GM19023 (cell line): ENCODE measurements around the gene XYLB.

Experiments used
- ATAC-seq: cut with Tn5 transposase; IDR thresholded peaks from one replicate; pipeline ENCODE4 v1.9.1; 2021; ENCODE audit warnings: mild to moderate bottlenecking, moderate library complexity; ENCODE audit not compliant: unreplicated experiment

XYLB gene

DNA sequence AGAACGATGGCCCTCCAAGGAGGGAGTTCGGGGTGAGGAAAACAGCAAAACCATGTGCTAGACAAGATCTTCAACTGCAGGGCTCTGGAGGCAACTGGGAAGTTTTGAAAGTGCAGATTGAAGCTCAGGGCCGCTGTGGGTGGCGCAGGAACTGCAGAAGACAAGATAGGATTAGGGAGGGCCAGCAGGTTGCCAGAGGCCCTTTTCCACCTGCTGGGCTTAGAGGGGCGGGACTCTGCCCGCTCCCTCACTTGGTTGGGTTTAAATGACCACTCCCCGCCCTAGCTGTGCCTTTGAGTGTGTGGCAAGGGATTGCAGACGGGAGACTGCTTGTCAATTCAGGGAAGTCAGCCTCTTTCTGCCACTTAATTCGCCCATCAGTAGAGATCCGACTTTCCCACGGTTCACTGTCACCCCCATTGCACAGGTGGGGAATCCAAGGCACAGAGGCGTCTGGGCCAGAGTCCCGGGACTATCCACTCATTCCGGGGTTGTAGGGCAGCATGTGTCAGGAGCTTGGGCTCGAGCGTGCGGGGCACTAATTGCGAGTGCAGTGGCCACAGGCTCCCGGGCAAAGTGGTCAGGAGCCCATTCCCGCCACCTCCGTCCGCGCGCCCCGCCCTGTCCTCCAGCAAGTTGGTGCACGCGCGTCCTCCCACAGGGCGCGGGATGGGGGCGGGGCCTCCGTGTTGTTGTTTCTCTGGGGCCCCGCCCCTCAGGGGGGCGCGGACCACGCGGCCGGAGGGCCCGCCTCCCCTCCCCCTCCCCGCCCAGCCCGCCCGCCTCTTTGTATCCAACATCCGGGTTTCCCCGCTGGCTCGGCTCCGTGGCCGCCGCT lies 106.7 kb downstream of the XYLB start, which contains the start of gene ACVR2B:
Gene ACVR2B, plus strand, starts transcription at position 816 of the 838 bp plus-strand sequence. CDS start 433 bp downstream, outside the sequence.
- peak; percentile 42 for ATAC-seq

- ATAC-seq, result peak; percentile 14
Measured at GRCh38 chr3:38453913-38454177, 107.3 kb downstream of the XYLB start.

DNA sequence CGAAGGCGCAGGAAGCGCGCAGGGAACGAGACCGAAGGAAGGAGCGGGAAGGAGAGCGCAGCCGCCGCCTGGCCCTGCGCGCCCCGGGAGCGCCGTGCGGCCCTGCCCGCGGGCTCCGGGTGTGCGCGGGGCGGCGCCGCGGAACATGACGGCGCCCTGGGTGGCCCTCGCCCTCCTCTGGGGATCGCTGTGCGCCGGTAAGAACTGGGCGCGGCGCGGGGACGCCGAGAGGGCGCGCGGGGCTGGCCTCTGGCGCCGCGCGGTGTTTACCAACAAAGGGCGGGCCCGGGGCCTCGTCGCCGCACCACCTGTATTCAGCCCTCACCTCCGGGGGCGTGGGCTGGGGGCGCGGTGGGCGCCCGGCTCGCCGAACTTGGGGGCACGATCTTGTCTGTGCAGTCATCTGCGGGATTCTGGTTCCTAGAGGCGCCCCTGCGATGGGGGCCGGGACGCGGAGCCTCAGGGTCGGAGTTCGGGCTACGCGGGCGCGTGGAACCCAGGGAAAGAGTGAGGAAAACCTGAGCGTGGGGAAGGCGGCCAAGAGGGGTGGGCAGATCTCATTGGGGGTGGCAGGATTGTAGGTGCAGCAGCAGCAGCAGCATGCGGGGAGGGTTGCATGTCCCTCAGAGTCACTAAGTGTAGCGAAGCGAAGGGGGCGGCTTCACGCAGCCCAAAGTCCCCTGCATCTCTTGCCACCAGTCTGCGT lies 107.7 kb downstream of the XYLB start:
- ATAC-seq, result peak; percentile 26

DNA sequence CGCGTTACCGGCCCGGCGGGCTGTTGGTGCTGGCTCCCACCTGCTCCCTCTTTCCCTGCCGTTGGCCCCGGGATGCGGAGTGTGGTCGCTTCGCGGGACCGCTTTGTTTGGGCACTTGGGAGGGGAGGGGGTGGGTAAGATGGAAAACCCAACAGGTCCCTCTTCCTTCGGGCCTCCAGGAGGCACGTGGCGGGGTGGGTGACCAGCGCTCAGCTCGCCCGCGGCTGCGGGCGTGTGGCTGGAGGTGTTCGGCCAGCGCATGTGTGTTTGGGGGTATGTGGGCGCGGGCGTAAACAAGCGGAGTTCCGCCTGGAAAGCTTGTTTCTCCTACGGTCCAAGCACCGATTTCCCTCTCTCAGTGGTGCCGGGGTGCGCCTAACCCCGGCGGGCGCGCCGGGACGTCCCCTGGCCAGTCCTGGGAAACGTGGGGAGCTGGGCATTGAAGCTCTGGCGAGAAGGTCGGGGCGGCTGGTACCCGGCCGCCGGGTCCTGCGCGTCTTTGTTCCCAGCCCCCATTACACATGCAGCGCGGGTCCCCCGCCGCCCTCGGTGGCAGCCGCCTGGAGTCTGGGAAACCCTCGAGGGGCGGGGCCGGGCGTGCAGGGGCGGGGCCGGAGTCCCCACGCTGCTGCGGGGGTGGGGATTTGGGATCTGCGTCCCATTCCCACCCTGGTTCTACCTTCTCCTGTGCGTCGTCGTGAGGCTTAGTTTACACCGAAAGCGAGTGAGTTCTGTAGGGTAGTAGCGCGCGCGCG lies 108.5 kb downstream of the XYLB start:
- ATAC-seq, result peak; percentile 22

GRCh38 chr3:38455639-38456430 lies 109.2 kb downstream of the XYLB start:
- peak; percentile 8 for ATAC-seq

GRCh38 chr3:38457111-38458003 lies 110.8 kb downstream of the XYLB start:
- ATAC-seq, result no peak

DNA sequence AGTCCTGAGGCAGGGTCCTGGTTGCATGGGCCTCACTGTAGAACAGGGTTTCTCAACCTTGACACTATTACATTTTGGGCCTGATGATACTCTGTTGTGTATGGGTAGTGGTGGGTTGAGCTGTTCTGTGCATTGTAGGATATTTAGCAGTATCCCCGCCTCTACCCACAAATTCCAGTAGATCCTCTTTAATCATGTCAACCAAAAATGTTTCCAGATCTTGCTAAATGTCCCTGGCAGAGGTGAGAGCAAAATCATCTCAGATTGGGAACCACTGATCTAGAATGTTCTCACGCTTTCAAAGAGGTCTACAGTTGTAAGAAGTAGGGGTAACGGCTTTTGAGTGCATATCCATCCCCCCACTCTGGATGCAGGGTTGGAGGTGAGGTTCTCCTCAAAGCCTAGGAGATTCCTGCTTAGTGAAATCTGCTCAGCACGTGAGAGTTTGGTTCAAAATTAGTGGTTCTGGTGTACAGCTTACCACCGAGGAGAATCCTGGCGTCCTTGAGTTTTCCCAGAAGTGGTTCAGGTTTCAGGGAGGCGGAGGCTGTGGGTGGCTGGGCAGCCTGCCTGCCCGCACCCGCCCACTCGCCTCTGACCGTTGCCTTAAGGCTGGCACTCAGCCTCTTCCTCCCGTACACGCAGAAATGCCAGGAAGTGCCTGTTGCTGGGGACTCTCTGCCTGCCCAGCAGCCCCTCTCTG lies 112.4 kb downstream of the XYLB start:
- ATAC-seq, result no peak

- ATAC-seq, result no peak
Measured at GRCh38 chr3:38459499-38460048, 113.0 kb downstream of the XYLB start.

DNA sequence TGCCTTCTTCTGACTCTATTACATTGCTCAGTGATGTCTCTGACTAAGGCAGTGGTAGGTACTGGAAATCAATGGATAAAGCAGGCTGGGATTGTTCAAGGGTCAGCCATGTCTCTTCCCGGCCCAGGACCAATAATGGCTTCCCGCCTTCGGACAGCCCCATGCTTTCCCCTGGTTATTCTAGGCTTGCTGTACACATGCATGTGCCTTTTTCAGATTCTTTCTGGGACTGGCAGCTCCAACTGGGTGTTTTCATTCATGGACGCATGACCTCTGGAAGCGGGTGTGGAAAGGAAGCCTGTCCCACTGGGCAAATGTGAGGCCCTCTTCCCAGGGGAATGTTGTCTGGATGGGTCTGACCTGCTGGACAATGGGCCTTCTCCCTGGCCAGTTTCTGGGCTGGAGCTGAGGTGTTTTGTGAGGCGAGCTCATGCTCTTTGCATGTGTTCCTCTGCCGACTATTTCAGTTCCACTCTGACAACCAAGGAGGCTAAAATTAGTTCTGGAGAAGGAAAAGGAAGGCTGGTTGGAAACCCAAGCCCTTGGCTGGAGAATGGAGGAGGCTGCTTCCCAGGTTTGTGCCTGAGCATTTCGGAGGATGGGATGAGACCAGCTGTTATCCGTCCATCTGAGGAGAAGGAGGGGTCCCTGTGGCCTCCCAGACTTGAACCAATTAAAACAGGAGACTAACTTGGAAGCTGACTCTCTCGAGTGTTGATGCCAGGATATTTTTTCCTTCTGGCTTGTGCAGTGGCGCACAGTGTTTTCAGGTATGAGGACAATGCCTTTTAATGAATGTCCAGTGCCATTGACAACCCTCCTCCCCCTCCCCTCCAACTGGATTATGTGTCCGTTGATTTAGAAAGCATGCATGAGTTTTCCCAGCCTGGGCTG lies 114.0 kb downstream of the XYLB start:
- ATAC-seq, result no peak
